ENCODE data around the gene WBP4.

DNA sequence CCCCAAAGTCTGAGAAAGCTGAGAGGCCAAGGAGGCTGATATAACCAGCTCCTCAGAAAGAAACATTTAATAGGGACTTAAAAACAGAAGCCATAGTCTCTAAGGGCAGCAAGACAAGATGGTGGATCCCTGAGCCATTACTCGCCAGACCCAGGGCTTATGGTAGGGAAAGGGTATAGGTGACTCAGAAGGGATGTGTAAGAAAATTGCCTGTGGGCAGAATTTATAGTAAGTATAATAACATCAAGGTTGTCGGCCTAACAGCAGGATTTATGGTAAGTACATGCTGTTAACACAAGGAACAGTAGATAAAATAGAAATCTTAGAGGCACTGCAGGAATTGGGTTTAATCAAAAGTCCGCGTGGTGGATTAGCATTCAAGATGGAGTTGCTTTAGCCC lies 56.6 kb downstream of the WBP4 start:
- no peak for TF ChIP-seq POLR2A (IDR thresholded peaks at IDR 0.05; ENCODE audit: low read length)
- TF ChIP-seq GATA1 (IDR thresholded peaks at IDR 0.05; ENCODE audit: low read depth, low read length) = no peak
